ENCODE measurements around the gene HDAC7.

The HDAC7 gene

GRCh38 chr12:47767216-47767724, 52.4 kb downstream of the HDAC7 start:
- no peak for FAIRE-seq
- DNase-seq (ENCODE audit: low spot score) = no peak

GRCh38 chr12:47766502-47767215, 53.0 kb downstream of the HDAC7 start:
- FAIRE-seq = no peak
- DNase-seq (ENCODE audit: low spot score) = no peak

DNA sequence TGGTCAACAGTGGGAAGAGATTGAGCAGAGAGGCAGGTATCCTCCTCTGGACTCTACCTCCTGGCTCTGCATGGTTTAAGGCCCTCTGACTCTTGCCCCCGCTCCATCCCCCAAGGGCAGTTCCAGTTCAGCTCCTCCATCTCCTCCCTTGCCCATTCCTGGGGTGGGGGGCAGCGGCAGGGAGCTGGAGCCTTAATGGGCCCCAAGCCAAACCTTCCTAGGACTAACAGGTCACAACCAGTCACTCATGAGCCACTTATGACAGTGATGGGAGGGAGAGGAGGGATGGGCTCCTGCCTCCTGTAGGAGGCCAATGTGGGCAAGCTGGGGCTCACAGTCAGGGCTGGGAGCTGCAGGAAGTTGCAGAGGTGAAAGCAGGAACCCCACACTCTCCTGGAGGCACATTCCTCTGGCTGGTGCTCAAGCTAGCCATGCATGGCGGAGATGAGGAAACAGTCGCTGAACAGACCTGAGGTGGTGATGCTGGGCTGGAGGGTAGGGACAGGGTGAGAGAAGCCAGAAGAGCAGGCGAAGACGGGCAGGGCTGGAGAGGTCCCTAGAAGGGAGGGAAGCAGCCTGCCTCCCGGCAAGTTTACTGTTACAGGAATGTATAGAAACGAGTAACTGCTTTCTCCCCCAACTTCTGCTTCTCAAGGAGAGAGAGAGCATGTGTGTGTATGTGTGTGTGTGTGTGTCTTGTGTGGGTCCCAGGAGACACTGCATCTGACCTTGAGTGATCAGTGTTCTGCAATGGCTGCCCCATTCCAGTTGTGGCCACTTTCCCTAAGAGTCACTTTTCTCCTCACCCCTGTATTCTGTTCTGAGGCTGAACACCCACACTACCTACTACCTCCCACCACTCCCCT, 56.0 kb downstream of the HDAC7 start:
- DNase-seq (ENCODE audit: low spot score) = no peak
- FAIRE-seq = no peak

DNA sequence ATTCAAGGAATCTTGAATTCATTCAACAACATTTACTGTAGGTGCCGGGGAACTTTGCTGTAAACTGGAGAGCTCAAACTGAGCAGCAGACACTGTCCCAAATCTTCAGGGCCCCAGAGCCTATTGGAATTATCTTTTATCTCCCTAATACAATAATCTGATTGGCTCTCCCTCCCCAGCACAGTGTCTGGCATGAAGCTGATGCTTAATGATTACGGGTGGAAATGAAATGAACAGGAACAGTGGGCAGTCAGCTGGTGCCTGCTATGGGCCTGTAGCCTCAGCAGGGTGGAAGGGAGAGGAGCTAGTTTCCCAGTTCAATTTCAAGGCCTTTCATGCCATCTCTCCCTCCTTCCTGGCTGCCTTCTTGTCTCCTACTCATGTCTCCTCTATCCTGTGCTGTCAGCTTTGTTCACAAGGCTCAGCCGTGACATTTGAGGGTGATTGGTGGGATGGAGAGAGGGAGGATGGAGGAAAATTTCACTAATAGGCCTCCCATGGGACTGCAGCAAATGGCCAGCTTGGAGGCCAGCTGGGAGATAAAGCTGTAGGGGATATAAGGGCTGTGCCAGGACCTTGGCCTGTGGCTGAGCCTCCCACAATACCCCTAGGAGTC, 56.7 kb downstream of the HDAC7 start:
- DNase-seq (ENCODE audit: low spot score) (no peak), FAIRE-seq (no peak)

- DNase-seq (ENCODE audit: low spot score) (peak; percentile 93), FAIRE-seq (no peak)
These were observed 60.6 kb downstream of the HDAC7 start, which contains the start of gene RAPGEF3 for GRCh38 chr12:47758834-47759690. RAPGEF3 (minus strand) TSS chr12:47758880; CDS start chr12:47758556, 324 bp downstream.

DNA sequence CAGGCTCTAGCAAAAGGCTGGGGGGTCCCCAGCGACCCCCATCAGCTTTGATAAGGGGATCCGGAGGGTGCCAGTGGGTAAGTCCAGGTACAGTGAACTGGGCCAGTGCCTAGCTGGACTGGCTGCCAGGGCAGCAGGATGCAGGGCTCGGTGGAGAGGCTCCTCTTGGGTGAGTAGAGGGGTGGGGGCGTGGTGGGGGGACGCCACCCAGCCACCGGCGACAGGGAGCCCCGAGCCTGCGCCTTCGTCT, 61.2 kb downstream of the HDAC7 start:
- no peak for DNase-seq (ENCODE audit: low spot score)
- FAIRE-seq = no peak

DNA sequence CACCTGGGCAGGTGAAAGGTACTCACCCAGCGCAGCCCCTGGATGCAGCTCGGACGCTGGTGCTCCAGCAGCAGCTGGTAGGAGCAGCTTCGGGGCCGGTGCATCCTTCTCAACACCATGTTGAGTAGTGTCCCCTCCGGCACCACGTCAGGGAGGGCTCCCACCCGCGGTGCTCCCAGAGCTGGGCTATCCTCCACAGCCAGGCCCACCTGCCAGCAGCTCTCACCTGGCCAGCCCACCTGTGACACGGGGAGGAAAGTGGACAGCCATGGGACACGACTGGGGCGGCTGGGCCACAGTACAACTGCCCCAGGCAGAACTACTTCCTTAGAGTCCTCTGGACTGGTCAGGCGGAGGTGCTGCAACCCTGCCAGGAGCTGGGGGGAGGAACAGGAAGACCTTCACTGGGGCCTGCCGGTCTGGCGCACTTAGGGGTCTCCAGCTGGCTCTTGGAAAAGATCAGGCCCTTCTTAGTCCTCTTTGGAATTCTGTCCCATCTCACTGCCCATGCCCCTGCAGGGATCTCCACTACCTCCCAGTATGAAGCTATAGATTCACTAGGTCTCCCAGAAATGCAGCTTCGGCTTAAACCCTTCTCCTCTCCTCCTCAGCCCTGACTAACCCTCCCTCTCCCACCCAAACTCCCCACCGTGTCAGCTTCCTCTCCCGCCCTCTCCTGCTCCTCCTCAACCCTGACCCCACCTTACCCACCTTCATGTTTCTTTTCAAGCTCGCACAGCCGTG, 61.7 kb downstream of the HDAC7 start:
- FAIRE-seq = no peak
- no peak for DNase-seq (ENCODE audit: low spot score)

DNA sequence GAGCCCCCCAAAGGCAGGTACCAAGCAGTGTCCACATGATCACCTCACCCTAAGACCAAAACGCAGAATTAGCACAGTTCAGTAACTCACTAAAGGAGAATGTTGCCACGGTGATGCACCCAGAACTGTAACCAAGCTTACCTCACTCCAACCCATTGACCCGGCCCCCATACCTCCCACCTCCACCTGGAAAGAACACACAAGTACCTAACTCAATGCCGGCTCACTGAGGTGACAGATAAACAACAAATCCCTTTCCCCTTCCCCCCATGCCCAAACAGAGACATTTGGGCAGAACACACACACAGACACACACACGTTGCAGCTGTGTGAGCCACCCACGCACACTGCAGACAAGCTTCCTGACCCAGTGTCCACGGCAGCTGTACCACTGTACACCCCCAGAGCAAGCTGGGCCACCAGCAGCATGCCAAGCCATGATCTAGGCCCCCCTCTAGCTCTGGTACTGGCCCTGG, 62.3 kb downstream of the HDAC7 start:
- DNase-seq (ENCODE audit: low spot score) (no peak), FAIRE-seq (no peak)

- FAIRE-seq = no peak
- no peak for DNase-seq (ENCODE audit: low spot score)
These were observed 63.8 kb downstream of the HDAC7 start for GRCh38 chr12:47755655-47756562.

GRCh38 chr12:47754881-47755280, 64.8 kb downstream of the HDAC7 start:
- no peak for DNase-seq (ENCODE audit: low spot score)
- FAIRE-seq = no peak

DNA sequence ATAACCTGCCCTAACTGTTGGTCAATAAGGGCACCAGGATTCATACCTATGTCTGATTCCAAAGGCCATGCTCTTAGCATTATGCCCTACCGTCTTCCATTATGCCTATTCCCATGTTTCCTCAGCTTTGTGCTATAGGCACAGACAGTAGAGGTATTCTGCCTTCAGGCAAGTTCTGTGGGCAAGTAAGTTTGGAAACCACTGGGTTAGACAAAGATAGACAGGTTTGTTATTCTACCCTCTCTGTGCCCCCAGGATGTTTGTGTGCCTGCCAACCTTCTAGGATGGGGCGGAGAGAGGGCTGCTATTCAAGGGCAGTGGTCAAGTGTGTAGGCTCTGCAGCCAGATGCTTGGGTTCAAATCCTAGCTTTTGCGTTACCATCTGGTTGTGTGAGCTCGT, 65.6 kb downstream of the HDAC7 start:
- DNase-seq (ENCODE audit: low spot score) = no peak
- FAIRE-seq = no peak

DNA sequence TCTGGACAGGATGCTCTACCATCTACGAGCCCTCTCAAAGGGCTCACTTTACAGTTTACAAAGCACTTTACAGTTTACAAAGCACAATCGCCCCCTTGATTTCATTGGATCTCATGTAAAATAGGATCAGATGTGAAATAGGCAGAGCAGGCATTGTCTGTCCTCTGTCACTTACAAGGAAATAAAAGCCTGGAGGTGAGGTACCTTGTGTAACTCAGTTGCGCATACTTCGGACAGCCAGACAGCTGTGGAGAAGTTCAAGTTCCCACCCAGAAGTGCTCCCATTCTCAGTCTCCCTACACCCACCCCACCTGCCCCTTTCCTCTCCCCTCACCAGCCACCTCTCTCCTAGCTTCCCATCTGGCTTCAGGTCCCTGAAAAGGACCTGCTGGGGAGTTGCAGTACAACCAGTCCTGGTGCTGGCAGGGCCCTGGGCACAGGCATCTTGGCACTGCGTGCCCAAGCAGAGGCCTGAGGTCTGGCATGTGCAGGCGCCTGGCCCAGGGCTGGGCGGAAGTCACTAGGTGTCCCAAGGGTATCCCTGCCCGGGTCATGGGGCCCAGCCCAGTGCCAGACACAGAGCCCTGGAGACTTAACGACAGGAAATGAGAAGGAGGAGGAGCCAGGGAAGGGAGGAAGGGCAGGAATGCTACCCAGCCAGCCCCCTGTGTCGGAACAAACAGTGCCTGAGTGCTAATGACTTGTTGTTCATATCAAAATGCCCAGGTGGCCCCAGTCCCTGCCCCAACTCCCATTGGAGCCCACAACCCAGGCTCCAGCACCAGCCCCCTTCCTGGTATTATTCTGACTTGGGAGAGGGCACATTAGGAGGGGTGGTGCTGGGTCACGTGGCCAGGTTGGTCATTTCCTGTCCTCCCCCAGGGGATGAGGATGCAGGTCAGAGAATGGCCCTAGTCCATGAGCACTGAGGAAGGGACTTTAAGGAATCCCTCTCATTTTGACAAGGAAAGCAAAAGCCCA, 66.4 kb downstream of the HDAC7 start:
- FAIRE-seq (no peak), DNase-seq (ENCODE audit: low spot score) (peak; percentile 41)

GRCh38 chr12:47752552-47752951, 67.2 kb downstream of the HDAC7 start:
- FAIRE-seq (no peak), DNase-seq (ENCODE audit: low spot score) (no peak)

DNA sequence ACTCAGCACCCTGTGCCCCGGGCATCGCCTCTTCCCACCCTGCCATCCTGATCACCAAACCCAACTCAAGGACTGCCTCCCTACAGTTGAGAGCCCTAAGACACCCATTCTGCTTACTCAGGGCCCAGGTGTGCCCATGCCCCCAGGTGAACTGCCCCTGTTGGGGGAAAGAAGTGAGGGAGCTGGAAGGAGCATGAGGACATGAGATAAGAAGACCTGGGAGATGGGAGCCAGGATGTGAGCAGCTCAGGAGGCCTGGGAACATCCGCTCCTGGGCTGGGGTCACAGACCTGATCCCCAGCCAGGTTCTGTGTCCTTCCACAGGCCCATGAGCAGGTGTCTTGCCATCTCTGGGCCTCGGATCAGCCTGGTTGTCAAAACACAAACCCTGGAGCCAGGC, 67.6 kb downstream of the HDAC7 start:
- DNase-seq (ENCODE audit: low spot score) (no peak), FAIRE-seq (no peak)

GRCh38 chr12:47751561-47751960, 68.1 kb downstream of the HDAC7 start:
- FAIRE-seq (no peak), DNase-seq (ENCODE audit: low spot score) (peak; percentile 44)

DNA sequence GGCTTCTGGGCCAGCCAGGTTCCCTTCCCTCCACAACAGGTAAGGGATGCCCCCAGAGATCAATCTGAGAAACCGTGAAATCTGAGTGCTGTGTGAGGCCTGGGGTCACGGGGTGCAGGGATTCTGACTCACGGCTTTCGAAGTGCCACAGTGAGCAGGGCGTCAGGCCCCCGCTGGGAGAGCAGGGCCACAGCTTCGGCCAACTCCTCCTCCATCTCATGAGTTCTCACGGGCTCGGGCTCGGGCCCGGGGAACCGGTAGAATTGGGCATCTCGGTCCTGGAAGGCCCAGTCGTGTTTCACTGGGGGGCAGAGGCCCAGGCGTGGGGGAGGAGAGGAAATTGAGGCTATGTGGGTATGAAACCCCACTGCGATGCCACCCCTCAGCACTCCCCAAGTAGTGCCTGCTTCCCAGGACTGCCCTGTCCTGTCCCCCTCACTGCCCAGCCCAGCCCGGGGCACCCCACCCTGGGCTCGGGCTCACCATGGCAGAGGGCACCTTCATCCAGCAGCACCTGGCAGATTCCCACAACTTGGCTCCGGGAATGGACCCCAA, 68.7 kb downstream of the HDAC7 start:
- DNase-seq (ENCODE audit: low spot score) (no peak), FAIRE-seq (no peak)

- FAIRE-seq (no peak), DNase-seq (ENCODE audit: low spot score) (no peak)
These were observed 69.4 kb downstream of the HDAC7 start for GRCh38 chr12:47750229-47750798.

GRCh38 chr12:47748899-47749298, 70.8 kb downstream of the HDAC7 start:
- DNase-seq (ENCODE audit: low spot score) (no peak), FAIRE-seq (no peak)

All from urothelium cell line (cell line).